Liver (tissue), 9 donors: ENCODE data around the gene OTUD6A. TPM values are rescaled to one million over a fixed set of nuclear protein-coding genes. Genes with fewer than 3 reads are reported as not detected.

Experiments
- DNase-seq: peaks from one replicate; pipeline ENCODE4 v3.0.0-alpha.2; 2017; ENCODE audit warnings: low spot score
- H3K27ac ChIP-seq, 2 donors: one replicate each; pipeline ENCODE4 v1.7.0; 2013; ENCODE audit warnings: inconsistent platforms in 2 of 2, low read length in 2 of 2, control low read depth in 1 of 2, low read depth in 1 of 2, mild to moderate bottlenecking in 1 of 2
- H3K27me3 ChIP-seq, 4 donors: one replicate each; pipeline versions ENCODE4 v1.6.1 to v1.7.0; 2013; ENCODE audit warnings: low read length in 3 of 4, inconsistent platforms in 1 of 4, mild to moderate bottlenecking in 1 of 4, moderate library complexity in 1 of 4; ENCODE audit not compliant: control insufficient read depth in 4 of 4, insufficient read depth in 4 of 4
- H3K36me3 ChIP-seq, 4 donors: one replicate each; pipeline versions ENCODE4 v1.6.1 to v1.7.0; 2013; ENCODE audit warnings: low read length in 3 of 4, mild to moderate bottlenecking in 3 of 4, low read depth in 1 of 4, moderate library complexity in 1 of 4; ENCODE audit not compliant: control insufficient read depth in 4 of 4, insufficient read depth in 3 of 4
- H3K4me1 ChIP-seq, 4 donors: one replicate each; pipeline versions ENCODE4 v1.6.1 to v1.7.0; 2013; ENCODE audit warnings: low read length in 3 of 4, mild to moderate bottlenecking in 3 of 4, moderate library complexity in 1 of 4; ENCODE audit not compliant: control insufficient read depth in 4 of 4, insufficient read depth in 4 of 4
- H3K4me3 ChIP-seq, 3 donors: one replicate each; pipeline versions ENCODE4 v1.6.1 to v1.7.0; 2013; ENCODE audit warnings: low read length in 3 of 3, control low read depth in 1 of 3, low read depth in 1 of 3, mild to moderate bottlenecking in 1 of 3
- H3K9ac ChIP-seq, 2 donors: one replicate each; pipeline ENCODE4 v1.7.0; 2013; ENCODE audit warnings: low read length in 2 of 2, mild to moderate bottlenecking in 2 of 2, moderate library complexity in 2 of 2, control low read depth in 1 of 2, low read depth in 1 of 2
- H3K9me3 ChIP-seq, 4 donors: one replicate each; pipeline versions ENCODE4 v1.6.1 to v1.7.0; 2013; ENCODE audit warnings: low read length in 3 of 4; ENCODE audit not compliant: control insufficient read depth in 4 of 4
- EGR1 ChIP-seq, 2 donors: IDR thresholded peaks; 2 replicates each; pipeline ENCODE4 v1.6.1; 2016 to 2018; ENCODE audit warnings: antibody characterized with exemption in 2 of 2, low read depth in 2 of 2
- FOXA1 ChIP-seq: IDR thresholded peaks from 2 replicates; pipeline ENCODE4 v1.6.1; 2016; ENCODE audit warnings: antibody characterized with exemption
- FOXA2 ChIP-seq: IDR thresholded peaks from 2 replicates; pipeline ENCODE4 v1.6.1; 2016; ENCODE audit warnings: antibody characterized with exemption
- GABPA ChIP-seq, 2 donors: IDR thresholded peaks in 1 of 2; conservative IDR thresholded peaks in 1 of 2; 2 replicates each; pipeline ENCODE4 v1.6.1; 2016; ENCODE audit warnings: antibody characterized with exemption in 2 of 2, mild to moderate bottlenecking in 1 of 2, moderate library complexity in 1 of 2
- HNF4A ChIP-seq, 2 donors: conservative IDR thresholded peaks; 2 replicates each; pipeline ENCODE4 v1.6.1; 2016; ENCODE audit warnings: antibody characterized with exemption in 2 of 2, mild to moderate bottlenecking in 2 of 2
- HNF4G ChIP-seq: IDR thresholded peaks from 2 replicates; pipeline ENCODE4 v1.6.1; 2016; ENCODE audit warnings: antibody characterized with exemption
- JUND ChIP-seq, 2 donors: IDR thresholded peaks; 2 replicates each; pipeline ENCODE4 v1.6.1; 2016; ENCODE audit warnings: antibody characterized with exemption in 2 of 2
- NR2F2 ChIP-seq: IDR thresholded peaks from 2 replicates; pipeline ENCODE4 v1.6.1; 2016; ENCODE audit warnings: antibody characterized with exemption
- RAD21 ChIP-seq, 2 donors: IDR thresholded peaks; 2 replicates each; pipeline ENCODE4 v1.6.1; 2016; ENCODE audit warnings: antibody characterized with exemption in 2 of 2, mild to moderate bottlenecking in 2 of 2
- RXRA ChIP-seq, 2 donors: IDR thresholded peaks; 2 replicates each; pipeline ENCODE4 v1.6.1; 2017 to 2018; ENCODE audit warnings: antibody characterized with exemption in 2 of 2, mild to moderate bottlenecking in 1 of 2
- SP1 ChIP-seq: IDR thresholded peaks from 2 replicates; pipeline ENCODE4 v1.6.1; 2018; ENCODE audit warnings: antibody characterized with exemption, mild to moderate bottlenecking
- TAF1 ChIP-seq: conservative IDR thresholded peaks from 2 replicates; pipeline ENCODE4 v1.6.1; 2016; ENCODE audit warnings: antibody characterized with exemption, mild to moderate bottlenecking
- YY1 ChIP-seq: IDR thresholded peaks from 2 replicates; pipeline ENCODE4 v1.6.1; 2016; ENCODE audit warnings: antibody characterized with exemption, mild to moderate bottlenecking
- ZBTB33 ChIP-seq: IDR thresholded peaks from 2 replicates; pipeline ENCODE4 v1.6.1; 2016; ENCODE audit warnings: antibody characterized with exemption
- WGBS: extraction: QIAGEN DNeasy Blood & Tissue Kit; methylation state at CpG from one replicate; pipeline ENCODE4 v1.1.7; 2013; 5-methylcytosine and 5-hydroxymethylcytosine counted together
- polyA plus RNA-seq, 2 donors: library from polyadenylated mRNA; stranded (reverse) in 1 of 2; unstranded in 1 of 2; fragments of 200-250 nt in 1 of 2; fragments of >200 nt in 1 of 2; fragmentation: Nextera tagmentation in 1 of 2; extraction: Ambion mirVana in 1 of 2; gene quantifications; one replicate each; pipeline versions ENCODE4 v1.2.1 to v1.2.3, GENCODE V29; 2013 to 2015
- total RNA-seq, 2 donors: library from RNA; depleted of rRNA; stranded (reverse); fragments of >200 nt; gene quantifications; one replicate each; pipeline ENCODE4 v1.2.3, GENCODE V29; 2014
- TF ChIP-seq, protein P1 (sequence below): IDR thresholded peaks from 2 replicates; pipeline ENCODE4 v1.6.1; 2016; ENCODE audit warnings: antibody characterized with exemption
- TF ChIP-seq, protein P2 (sequence below): fragments of 150-350 bp; IDR thresholded peaks from 2 replicates; pipeline ENCODE4 v1.5.1; 2017; ENCODE audit warnings: improper control_type of control experiment, low read depth, low read length; ENCODE audit not compliant: missing input control
- donor health status: healthy.
- donor health status: healthy.
- donor health status: healthy.
- donor health status: healthy.
- donor health status: healthy.

OTUD6A gene
- total and polyA plus RNA-seq, 4 donors, result not detected

DNA sequence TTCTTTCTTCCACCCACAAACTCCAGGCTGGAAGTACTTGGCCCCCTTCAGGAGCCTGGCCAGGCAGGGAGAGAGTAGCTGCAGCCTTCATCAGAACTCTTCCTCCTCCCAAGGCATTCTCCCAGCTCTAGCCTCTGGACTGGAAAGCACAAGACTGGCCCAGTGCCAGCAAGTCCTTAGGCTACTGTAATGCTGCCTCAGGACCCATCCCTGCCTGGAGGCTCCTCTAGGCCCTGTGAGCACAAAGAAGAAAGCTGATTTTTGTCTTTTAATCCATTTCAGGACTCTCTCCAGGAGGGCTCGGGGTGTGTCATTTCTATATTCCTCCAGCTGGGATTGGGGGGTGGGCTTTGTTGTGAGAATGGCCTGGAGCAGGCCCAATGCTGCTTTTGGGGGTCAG lies 23.3 kb upstream of the OTUD6A start:
- no peak for DNase-seq
- no peaks in the 10 kb centered on the region for H3K27me3 ChIP-seq
- no peak overlapping the region for H3K4me3 ChIP-seq
- no peak overlapping the region for H3K27ac ChIP-seq
- no peak for TF ChIP-seq HNF4A (conservative IDR thresholded peaks at IDR 0.05)
- no peaks in the 10 kb centered on the region for H3K36me3 ChIP-seq
- WGBS, result 94% methylated on average over 1 of the region's 1 CpG
- H3K9me3 ChIP-seq, result no peaks in the 10 kb centered on the region
- peaks cover 0 to 8% (median 5%) of the 10 kb centered on the region in 4 donors for H3K4me1 ChIP-seq
- H3K9ac ChIP-seq, result no peak overlapping the region

- no peaks in the 10 kb centered on the region for H3K27me3 ChIP-seq
- peaks cover 0 to 8% (median 5%) of the 10 kb centered on the region in 4 donors for H3K4me1 ChIP-seq
- no peak for TF ChIP-seq ZBTB33
- TF ChIP-seq, protein P1, sequence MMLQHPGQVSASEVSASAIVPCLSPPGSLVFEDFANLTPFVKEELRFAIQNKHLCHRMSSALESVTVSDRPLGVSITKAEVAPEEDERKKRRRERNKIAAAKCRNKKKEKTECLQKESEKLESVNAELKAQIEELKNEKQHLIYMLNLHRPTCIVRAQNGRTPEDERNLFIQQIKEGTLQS, result no peak
- no peak for TF ChIP-seq SP1
- no peak for TF ChIP-seq TAF1
- TF ChIP-seq RAD21 (IDR thresholded peaks at IDR 0.05), result no peak
- TF ChIP-seq, protein P2, sequence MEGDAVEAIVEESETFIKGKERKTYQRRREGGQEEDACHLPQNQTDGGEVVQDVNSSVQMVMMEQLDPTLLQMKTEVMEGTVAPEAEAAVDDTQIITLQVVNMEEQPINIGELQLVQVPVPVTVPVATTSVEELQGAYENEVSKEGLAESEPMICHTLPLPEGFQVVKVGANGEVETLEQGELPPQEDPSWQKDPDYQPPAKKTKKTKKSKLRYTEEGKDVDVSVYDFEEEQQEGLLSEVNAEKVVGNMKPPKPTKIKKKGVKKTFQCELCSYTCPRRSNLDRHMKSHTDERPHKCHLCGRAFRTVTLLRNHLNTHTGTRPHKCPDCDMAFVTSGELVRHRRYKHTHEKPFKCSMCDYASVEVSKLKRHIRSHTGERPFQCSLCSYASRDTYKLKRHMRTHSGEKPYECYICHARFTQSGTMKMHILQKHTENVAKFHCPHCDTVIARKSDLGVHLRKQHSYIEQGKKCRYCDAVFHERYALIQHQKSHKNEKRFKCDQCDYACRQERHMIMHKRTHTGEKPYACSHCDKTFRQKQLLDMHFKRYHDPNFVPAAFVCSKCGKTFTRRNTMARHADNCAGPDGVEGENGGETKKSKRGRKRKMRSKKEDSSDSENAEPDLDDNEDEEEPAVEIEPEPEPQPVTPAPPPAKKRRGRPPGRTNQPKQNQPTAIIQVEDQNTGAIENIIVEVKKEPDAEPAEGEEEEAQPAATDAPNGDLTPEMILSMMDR, result no peak
- no peak for TF ChIP-seq HNF4G
- TF ChIP-seq FOXA2, result no peak
- TF ChIP-seq HNF4A (conservative IDR thresholded peaks at IDR 0.05), result peak in 1 of 2 donors; percentile 11
- H3K9me3 ChIP-seq, result no peaks in the 10 kb centered on the region
- no peak for DNase-seq
- H3K4me3 ChIP-seq, result no peak overlapping the region
- no peaks in the 10 kb centered on the region for H3K36me3 ChIP-seq
- 54% methylated on average over 2 of the region's 2 CpGs for WGBS
- no peak overlapping the region for H3K9ac ChIP-seq
- H3K27ac ChIP-seq, result no peak overlapping the region
Observed at GRCh38 chrX:70039758-70040157, 22.5 kb upstream of the OTUD6A start.

GRCh38 chrX:70041993-70042392 lies 20.3 kb upstream of the OTUD6A start:
- 93% methylated on average over 6 of the region's 6 CpGs for WGBS
- no peaks in the 10 kb centered on the region for H3K36me3 ChIP-seq
- H3K27me3 ChIP-seq, result no peaks in the 10 kb centered on the region
- no peak for DNase-seq
- H3K4me1 ChIP-seq, result peaks cover 0 to 8% (median 5%) of the 10 kb centered on the region in 4 donors
- no peak overlapping the region for H3K27ac ChIP-seq
- H3K9me3 ChIP-seq, result no peaks in the 10 kb centered on the region
- no peak overlapping the region for H3K4me3 ChIP-seq
- no peak overlapping the region for H3K9ac ChIP-seq
- TF ChIP-seq FOXA1 (no peak), HNF4A (conservative IDR thresholded peaks at IDR 0.05) (no peak), RXRA (IDR thresholded peaks at IDR 0.05) (no peak), EGR1 (IDR thresholded peaks at IDR 0.05; ENCODE audit: low read depth in 2 of 2) (no peak), RAD21 (IDR thresholded peaks at IDR 0.05) (no peak), GABPA (IDR thresholded peaks at IDR 0.05 in 1 of 2, conservative IDR thresholded peaks at IDR 0.05 in 1 of 2) (no peak), SP1 (no peak), YY1 (no peak), HNF4G (no peak), ZBTB33 (no peak), NR2F2 (no peak), JUND (IDR thresholded peaks at IDR 0.05) (no peak), TAF1 (no peak), FOXA2 (no peak)
- TF ChIP-seq, protein P2, result no peak
